HL-60 (cell line): ENCODE data around the gene MGARP.

ENCODE experiments used
- DNase-seq, 2 experiments: peaks; one replicate each; pipeline ENCODE4 v3.0.0-alpha.2; 2010 to 2020; ENCODE audit warnings: low read depth in 1 of 2, low spot score in 1 of 2
- H3K27ac ChIP-seq: fragments of 250-450 bp; sonication (Bioruptor Pico); replicated peaks from 2 replicates; pipeline ENCODE4 v1.5.1; 2020; ENCODE audit warnings: mild to moderate bottlenecking, moderate library complexity
- H3K27me3 ChIP-seq: fragments of 250-450 bp; sonication (Bioruptor Pico); 2 replicates; pipeline ENCODE4 v1.5.1; 2021; ENCODE audit warnings: mild to moderate bottlenecking, moderate library complexity; ENCODE audit not compliant: insufficient read depth, poor library complexity, severe bottlenecking
- H3K4me3 ChIP-seq: replicated peaks from 2 replicates; pipeline ENCODE4 v1.5.1; 2011; ENCODE audit warnings: mild to moderate bottlenecking, control low read depth, low read length; ENCODE audit not compliant: insufficient read depth
- GABPA ChIP-seq: IDR thresholded peaks from 2 replicates; pipeline ENCODE4 v1.6.1; 2012; ENCODE audit warnings: low read depth
- POLR2AphosphoS5 ChIP-seq: IDR thresholded peaks from 2 replicates; pipeline ENCODE4 v1.6.1; 2012; ENCODE audit warnings: low read depth
- REST ChIP-seq: IDR thresholded peaks from 2 replicates; pipeline ENCODE4 v1.6.1; 2012; ENCODE audit warnings: low read depth; ENCODE audit not compliant: insufficient replicate concordance
- SPI1 ChIP-seq: IDR thresholded peaks from 2 replicates; pipeline ENCODE4 v1.6.1; 2012; ENCODE audit warnings: low read depth, mild to moderate bottlenecking, borderline replicate concordance
- TF ChIP-seq, protein P1 (sequence below): IDR thresholded peaks from one replicate; pipeline ENCODE4 v1.5.1; 2011; ENCODE audit warnings: low read length, control low read depth, inconsistent platforms; ENCODE audit not compliant: insufficient read depth

MGARP gene

DNA sequence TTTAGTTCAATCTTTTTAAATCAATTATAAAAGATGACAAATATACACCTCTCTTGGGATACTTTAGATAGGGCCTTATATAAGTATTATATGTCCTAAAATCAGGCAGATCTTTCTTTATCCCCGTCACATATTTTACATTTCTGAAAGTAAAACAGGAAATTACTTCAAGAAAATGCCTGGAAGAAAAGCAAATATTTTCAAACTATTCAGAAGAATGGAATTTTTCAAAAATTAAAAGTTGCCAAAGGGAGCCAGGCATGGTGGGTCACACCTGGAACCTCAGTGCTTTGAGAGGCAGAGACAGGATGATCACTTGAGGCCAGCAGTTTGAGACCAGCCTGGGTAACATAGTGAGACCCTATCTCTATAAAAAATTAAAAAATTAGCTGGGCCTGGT is 34.4 kb downstream of the MGARP start:
- TF ChIP-seq REST (no peak), SPI1 (no peak)
- H3K27me3 ChIP-seq: no peaks in the 10 kb centered on the region
- H3K4me3 ChIP-seq: no peak overlapping the region
- no peak overlapping the region for H3K27ac ChIP-seq
- DNase-seq: no peak

DNA sequence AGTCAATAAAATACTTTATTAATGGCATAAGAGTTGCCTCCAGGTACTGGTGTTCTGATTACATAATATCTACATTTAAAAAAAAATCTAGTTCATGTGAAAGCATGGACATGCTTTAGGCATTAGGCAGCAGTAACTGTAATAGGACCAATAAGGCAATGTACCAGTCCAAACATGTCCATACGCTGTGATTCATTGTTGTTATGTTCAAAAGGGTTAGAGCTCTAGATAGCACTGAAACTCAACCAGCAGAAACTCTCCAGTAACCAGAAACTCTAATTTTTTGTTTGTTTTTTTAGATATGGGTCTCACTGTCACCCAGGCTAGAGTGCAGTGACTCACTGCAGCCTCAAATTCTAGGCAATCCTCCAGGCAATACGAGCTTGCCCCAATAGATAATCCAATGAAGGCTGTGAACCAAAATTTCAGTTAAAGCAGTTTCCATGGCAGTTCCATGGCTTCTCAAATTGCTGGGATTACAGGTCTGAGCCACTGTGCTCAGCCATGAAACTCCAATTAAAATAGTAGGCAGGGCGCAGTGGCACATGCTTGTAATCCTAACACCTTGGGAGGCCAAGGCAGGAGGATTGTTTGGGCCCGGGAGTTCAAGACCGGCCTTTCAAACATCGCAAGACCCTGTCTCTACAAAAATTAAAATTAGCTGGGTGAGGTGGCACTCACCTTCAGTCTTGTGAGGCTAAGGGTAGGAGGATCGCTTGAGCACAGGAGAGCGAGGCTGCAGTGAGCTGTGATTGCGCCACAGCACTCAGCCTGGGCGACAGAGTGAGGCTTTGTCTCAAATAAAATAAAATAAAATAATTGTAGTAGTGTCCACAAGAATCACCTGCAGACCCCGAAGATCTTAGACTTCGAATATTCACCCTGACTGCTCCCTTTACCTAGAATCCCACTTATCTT is 36.3 kb downstream of the MGARP start:
- Histone ChIP-seq H3K27me3 (no peaks in the 10 kb centered on the region), H3K27ac (no peak overlapping the region), H3K4me3 (no peak overlapping the region)
- TF ChIP-seq POLR2AphosphoS5: no peak
- no peak for TF ChIP-seq REST
- TF ChIP-seq, protein P1, sequence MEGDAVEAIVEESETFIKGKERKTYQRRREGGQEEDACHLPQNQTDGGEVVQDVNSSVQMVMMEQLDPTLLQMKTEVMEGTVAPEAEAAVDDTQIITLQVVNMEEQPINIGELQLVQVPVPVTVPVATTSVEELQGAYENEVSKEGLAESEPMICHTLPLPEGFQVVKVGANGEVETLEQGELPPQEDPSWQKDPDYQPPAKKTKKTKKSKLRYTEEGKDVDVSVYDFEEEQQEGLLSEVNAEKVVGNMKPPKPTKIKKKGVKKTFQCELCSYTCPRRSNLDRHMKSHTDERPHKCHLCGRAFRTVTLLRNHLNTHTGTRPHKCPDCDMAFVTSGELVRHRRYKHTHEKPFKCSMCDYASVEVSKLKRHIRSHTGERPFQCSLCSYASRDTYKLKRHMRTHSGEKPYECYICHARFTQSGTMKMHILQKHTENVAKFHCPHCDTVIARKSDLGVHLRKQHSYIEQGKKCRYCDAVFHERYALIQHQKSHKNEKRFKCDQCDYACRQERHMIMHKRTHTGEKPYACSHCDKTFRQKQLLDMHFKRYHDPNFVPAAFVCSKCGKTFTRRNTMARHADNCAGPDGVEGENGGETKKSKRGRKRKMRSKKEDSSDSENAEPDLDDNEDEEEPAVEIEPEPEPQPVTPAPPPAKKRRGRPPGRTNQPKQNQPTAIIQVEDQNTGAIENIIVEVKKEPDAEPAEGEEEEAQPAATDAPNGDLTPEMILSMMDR: no peak
- no peak for TF ChIP-seq SPI1
- TF ChIP-seq GABPA: no peak
- DNase-seq: no peak

DNA sequence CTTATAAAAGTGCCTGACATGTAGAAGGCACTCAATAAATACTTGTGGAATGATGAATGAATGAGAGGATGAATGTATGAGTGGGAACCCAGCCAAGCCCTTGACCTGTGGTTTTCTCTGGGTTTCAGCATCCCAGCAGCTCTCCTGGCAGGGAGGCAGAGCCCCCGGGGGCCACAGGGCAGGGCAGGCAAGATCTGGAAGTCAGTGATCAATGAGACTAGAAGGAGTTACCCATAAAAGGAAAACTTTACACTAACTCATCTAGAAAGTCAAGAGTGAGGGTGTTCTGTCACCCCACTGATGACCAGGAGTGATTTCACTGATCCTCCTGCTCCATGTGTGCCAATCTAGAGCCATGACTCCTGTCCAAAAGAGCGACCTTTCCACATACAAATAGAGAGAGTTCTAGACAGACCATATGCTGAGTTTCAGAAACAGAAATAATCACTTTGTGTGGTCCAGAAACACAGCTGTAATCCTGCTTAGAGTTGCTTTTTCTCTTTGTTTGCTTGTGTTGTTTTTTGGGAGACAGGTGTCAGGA is 37.4 kb downstream of the MGARP start:
- H3K4me3 ChIP-seq: no peak overlapping the region
- no peaks in the 10 kb centered on the region for H3K27me3 ChIP-seq
- TF ChIP-seq SPI1 (no peak), POLR2AphosphoS5 (no peak), GABPA (no peak), REST (no peak)
- TF ChIP-seq, protein P1: no peak
- H3K27ac ChIP-seq: no peak overlapping the region
- DNase-seq: no peak
